ENCODE data around the gene AQP12A.

GRCh38 chr2:240736281-240737250 lies 44.9 kb downstream of the AQP12A start:
- no peak for TF ChIP-seq CTCF (IDR thresholded peaks at IDR 0.05)
- TF ChIP-seq POLR2A (IDR thresholded peaks at IDR 0.05): no peak

Data from prostate gland (tissue), 2 donors.